GM12892 (cell line): ENCODE data around the gene DRC1.

Source experiments
- DNase-seq: peaks from one replicate; pipeline ENCODE4 v3.0.0; 2011; ENCODE audit not compliant: insufficient read length
- FAIRE-seq: peaks from 2 replicates; lab custom pipeline; 2011; peaks lifted over from hg19 to GRCh38; lab: Jason Lieb, UNC
- POLR2A ChIP-seq: IDR thresholded peaks from 2 replicates; pipeline ENCODE4 v1.6.1; 2011; ENCODE audit warnings: low read depth, low read length, control low read depth
- POLR2AphosphoS5 ChIP-seq: IDR thresholded peaks from 2 replicates; pipeline ENCODE4 v1.6.1; 2011; ENCODE audit warnings: low read depth, low read length, control low read depth
- TAF1 ChIP-seq: IDR thresholded peaks from 2 replicates; pipeline ENCODE4 v1.6.1; 2011; ENCODE audit warnings: low read depth, mild to moderate bottlenecking, control low read depth, low read length, borderline replicate concordance

DRC1 gene

GRCh38 chr2:26430826-26431225, 29.1 kb downstream of the DRC1 start:
- DNase-seq, result no peak
- no peak for TF ChIP-seq TAF1
- no peak for FAIRE-seq

DNA sequence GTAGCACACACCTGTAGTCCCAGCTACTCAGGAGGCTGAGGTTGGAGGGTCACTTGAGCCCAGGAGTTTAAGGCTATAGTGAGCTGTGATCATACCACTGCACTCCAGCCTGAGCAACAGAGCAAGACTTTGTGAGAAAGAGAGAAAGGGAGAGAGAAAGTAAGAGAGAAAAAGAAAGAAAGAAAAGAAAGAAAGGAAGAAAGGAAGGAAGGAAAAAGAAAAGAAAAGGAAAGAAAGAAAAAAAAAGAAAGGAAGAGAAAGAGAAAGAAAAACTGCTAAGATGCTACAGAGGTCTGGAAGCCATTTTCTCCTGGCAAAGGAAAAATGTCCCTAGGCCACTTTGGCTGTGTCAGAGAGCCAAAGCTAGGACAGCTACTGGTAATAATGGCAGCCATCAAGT, 30.6 kb downstream of the DRC1 start:
- no peak for FAIRE-seq
- no peak for DNase-seq
- TF ChIP-seq POLR2A (no peak), POLR2AphosphoS5 (no peak), TAF1 (no peak)

- no peak for TF ChIP-seq POLR2A
- no peak for TF ChIP-seq TAF1
- no peak for TF ChIP-seq POLR2AphosphoS5
- FAIRE-seq (no peak), DNase-seq (no peak)
Observed at GRCh38 chr2:26432859-26433258, 31.1 kb downstream of the DRC1 start.

- FAIRE-seq (no peak), DNase-seq (no peak)
- TF ChIP-seq TAF1, result no peak
- no peak for TF ChIP-seq POLR2A
- no peak for TF ChIP-seq POLR2AphosphoS5
Observed at GRCh38 chr2:26435106-26435505, 33.4 kb downstream of the DRC1 start.

- DNase-seq (no peak), FAIRE-seq (no peak)
- TF ChIP-seq TAF1 (no peak), POLR2A (no peak), POLR2AphosphoS5 (no peak)
Observed at GRCh38 chr2:26438526-26438925, 36.8 kb downstream of the DRC1 start.

DNA sequence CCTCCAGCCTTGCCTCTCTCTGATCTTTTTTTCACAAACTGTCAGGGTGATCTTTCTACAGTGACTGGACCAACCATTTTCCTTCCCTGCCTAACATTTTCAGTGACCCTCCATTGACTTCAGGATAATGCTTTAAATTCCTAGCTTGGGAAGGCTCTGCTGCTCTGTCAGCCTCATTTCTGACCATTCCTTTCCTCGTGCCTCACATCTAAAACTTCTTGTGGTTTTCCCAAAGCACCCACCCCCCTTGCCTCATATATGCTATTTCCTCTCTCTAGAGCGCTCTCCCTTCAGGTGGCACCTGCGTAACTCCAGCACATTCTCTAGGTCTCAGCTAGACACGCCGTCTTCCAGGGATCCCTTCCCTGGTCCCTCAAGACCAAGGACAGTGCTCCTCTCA, 37.2 kb downstream of the DRC1 start:
- FAIRE-seq (no peak), DNase-seq (no peak)
- TF ChIP-seq POLR2A (no peak), POLR2AphosphoS5 (no peak), TAF1 (no peak)

DNA sequence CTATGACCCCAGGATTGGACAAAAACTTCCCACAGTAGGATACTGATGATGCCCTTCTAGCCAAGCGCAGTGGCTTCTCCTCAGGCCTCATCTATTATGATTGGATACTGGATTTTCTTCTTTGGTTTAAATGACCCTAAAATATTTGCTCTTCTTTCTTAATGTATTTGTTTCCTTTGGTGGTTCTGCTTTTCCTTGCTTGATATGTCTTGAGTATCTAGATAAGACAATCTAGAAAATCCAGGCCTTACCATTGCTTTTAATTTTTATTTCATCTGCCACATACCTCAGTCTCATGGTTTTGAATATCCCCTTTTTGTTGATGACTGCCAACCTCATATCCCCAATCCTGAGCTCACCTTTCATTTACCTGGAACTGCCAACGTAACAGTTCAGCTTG, 40.6 kb downstream of the DRC1 start:
- TF ChIP-seq POLR2AphosphoS5, result no peak
- TF ChIP-seq POLR2A, result no peak
- TF ChIP-seq TAF1, result no peak
- DNase-seq, result no peak
- no peak for FAIRE-seq

DNA sequence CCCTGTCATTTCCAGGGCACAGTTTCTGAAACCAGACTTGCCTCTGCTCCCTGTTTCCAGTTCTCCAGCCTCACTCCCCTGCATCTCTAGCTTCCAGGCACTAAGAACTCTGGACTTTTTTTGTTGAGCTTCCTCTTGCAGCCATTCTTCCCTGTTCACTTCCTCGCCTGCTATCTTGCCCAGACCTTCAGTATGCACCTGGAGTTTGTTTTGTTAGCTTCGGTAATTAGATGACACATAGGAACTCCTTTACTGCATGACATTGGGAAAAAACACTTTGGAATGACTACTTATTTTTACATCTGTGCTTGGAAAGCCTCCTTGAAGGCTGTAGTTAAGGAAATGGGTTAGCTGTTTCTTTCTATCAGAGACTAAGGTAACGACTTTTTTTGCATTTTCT, 41.0 kb downstream of the DRC1 start:
- TF ChIP-seq POLR2A, result no peak
- TF ChIP-seq TAF1, result no peak
- no peak for TF ChIP-seq POLR2AphosphoS5
- FAIRE-seq (no peak), DNase-seq (no peak)

DNA sequence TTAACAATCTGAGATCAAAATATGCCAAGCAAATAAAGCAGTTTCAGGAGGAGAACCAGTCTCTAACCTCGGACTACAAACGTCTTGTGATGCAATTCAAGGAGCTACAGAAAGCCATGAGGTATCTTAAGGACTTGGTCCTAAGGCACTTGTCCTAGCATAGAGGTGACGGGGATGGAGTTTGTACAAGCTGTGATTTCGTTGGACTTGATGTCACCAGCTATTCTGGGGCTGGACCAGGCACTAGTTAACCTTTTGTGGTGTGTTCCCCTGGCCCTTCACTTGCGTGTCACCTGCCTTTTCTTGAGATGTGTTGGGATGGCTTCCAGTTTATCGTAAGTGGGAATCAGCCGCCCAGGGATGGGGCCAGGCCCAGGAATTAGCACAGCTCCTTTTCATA, 42.5 kb downstream of the DRC1 start:
- FAIRE-seq (no peak), DNase-seq (no peak)
- TF ChIP-seq TAF1 (no peak), POLR2AphosphoS5 (no peak), POLR2A (no peak)

DNA sequence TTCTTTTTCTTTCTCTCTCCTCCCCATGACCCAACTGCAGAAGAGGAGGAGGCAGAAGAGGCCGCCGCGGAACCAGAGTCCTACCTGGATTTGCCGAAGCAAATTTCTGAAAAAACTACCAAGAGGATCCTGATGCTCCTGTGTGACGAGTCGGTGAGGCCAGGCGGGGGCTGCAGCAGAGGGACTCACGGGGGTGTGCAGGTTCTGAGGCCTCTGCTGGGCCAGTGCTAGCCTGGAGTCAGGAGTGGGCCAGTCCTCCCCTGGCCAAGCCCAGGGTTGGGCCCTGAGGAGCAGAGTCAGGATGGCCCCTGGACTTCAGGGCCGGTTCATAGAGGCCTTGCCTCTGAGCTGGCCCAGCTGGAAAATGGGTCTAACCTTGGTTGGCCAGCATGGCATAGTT, 46.9 kb downstream of the DRC1 start:
- FAIRE-seq, result no peak
- DNase-seq, result no peak
- no peak for TF ChIP-seq POLR2AphosphoS5
- no peak for TF ChIP-seq TAF1
- no peak for TF ChIP-seq POLR2A

DNA sequence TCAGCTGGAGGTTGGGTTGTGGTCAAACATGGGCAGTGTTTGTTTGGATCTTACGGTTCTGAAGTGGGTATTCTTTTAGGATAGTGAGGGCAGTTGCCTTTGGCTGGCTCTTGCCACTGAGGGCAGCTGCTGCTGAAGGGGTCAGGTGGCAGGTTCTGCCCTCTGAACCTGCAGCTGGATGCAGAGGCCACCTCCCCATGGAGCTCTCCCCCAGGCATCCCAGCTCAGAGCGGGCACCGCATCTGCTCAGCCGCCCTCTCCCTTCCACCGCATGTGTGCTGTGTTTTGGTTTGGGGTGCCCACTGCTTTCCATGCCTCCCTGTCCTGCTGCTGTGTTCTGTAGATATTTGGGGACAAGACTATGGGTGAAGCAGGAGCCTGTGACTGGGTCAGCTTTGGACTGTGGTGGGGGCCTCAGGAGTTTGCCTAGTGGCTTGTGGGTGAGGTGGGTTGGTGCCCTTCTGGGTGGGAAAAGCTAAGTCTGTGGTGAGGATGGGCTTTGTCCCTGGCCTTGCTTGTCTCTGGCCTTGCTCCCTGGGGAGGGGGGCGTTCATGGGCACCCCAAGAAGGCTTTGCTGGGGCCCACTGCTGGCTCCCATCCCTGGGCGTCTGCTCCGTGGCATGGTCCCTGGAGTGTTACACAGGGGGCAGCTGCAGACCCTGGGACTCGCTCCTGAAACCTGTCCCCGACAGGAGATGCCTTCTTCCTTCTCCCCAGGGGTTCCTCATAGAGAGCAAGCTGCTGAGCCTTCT, 47.7 kb downstream of the DRC1 start:
- DNase-seq, result no peak
- FAIRE-seq, result no peak
- TF ChIP-seq POLR2A (no peak), TAF1 (no peak), POLR2AphosphoS5 (no peak)

GRCh38 chr2:26450031-26450635, 48.4 kb downstream of the DRC1 start:
- no peak for DNase-seq
- FAIRE-seq, result no peak
- no peak for TF ChIP-seq POLR2A
- no peak for TF ChIP-seq TAF1
- TF ChIP-seq POLR2AphosphoS5, result no peak

- no peak for FAIRE-seq
- no peak for DNase-seq
- TF ChIP-seq TAF1, result no peak
- TF ChIP-seq POLR2AphosphoS5, result no peak
- TF ChIP-seq POLR2A, result no peak
Observed at GRCh38 chr2:26451700-26452099, 50.0 kb downstream of the DRC1 start.

GRCh38 chr2:26453421-26454329, 52.0 kb downstream of the DRC1 start:
- TF ChIP-seq TAF1, result no peak
- TF ChIP-seq POLR2AphosphoS5, result no peak
- no peak for TF ChIP-seq POLR2A
- no peak for DNase-seq
- FAIRE-seq, result no peak
